HUES6 (cell line): ENCODE data around the gene NOXO1.

Experiments used
- H3K27ac ChIP-seq: 2 replicates; pipeline ENCODE4 v1.7.0; 2013; ENCODE audit warnings: low read depth, mild to moderate bottlenecking, low read length, inconsistent platforms
- H3K27me3 ChIP-seq: 2 replicates; pipeline ENCODE4 v1.6.1; 2013; ENCODE audit warnings: low read length; ENCODE audit not compliant: control insufficient read depth, insufficient read depth
- H3K36me3 ChIP-seq: 2 replicates; pipeline ENCODE4 v1.6.1; 2013; ENCODE audit warnings: low read length; ENCODE audit not compliant: control insufficient read depth, insufficient read depth
- H3K4me1 ChIP-seq: 2 replicates; pipeline ENCODE4 v1.6.1; 2013; ENCODE audit warnings: low read length; ENCODE audit not compliant: control insufficient read depth, insufficient read depth
- H3K4me3 ChIP-seq: 2 replicates; pipeline ENCODE4 v1.5.1; 2013; ENCODE audit warnings: low read depth, low read length
- H3K9ac ChIP-seq: one replicate; pipeline ENCODE4 v1.6.1; 2013; ENCODE audit warnings: mild to moderate bottlenecking, low read length
- H3K9me3 ChIP-seq: 2 replicates; pipeline ENCODE4 v1.6.1; 2013; ENCODE audit warnings: low read depth, low read length; ENCODE audit not compliant: control insufficient read depth, insufficient read depth

Gene NOXO1

DNA sequence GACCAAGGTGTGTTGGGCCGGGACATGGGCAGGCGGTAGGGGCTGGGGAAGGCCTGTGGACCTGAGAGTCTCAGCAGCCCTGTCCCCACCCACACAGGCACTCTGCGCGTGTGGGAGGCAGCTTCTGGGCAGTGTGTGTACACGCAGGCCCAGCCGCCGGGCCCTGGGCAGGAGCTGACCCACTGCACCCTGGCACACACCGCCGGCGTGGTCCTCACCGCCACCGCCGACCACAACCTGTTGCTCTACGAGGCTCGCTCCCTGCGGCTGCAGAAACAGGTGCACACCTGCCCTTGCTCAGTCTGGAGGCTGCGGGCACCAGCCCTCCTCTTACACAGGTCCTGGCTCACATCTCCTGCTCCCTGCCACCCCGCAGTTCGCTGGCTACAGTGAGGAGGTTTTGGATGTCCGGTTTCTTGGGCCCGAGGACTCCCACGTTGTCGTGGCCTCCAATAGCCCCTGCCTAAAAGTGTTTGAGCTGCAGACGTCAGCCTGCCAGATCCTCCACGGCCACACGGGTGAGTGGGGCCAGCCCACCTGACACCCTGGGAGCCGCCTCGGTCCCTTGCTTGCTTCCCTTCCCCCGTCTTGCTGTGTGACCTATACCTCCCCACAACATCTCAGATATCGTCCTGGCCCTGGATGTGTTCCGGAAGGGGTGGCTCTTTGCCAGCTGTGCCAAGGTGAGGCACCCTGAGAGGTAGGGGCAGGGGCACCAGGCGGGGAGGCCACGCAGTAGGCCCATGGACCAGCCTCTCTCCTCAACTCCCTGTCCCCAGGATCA lies 5.6 kb downstream of the NOXO1 start:
- Histone ChIP-seq H3K36me3 (peaks cover 43% of the 10 kb centered on the region), H3K9me3 (no peaks in the 10 kb centered on the region), H3K4me3 (no peak overlapping the region)

DNA sequence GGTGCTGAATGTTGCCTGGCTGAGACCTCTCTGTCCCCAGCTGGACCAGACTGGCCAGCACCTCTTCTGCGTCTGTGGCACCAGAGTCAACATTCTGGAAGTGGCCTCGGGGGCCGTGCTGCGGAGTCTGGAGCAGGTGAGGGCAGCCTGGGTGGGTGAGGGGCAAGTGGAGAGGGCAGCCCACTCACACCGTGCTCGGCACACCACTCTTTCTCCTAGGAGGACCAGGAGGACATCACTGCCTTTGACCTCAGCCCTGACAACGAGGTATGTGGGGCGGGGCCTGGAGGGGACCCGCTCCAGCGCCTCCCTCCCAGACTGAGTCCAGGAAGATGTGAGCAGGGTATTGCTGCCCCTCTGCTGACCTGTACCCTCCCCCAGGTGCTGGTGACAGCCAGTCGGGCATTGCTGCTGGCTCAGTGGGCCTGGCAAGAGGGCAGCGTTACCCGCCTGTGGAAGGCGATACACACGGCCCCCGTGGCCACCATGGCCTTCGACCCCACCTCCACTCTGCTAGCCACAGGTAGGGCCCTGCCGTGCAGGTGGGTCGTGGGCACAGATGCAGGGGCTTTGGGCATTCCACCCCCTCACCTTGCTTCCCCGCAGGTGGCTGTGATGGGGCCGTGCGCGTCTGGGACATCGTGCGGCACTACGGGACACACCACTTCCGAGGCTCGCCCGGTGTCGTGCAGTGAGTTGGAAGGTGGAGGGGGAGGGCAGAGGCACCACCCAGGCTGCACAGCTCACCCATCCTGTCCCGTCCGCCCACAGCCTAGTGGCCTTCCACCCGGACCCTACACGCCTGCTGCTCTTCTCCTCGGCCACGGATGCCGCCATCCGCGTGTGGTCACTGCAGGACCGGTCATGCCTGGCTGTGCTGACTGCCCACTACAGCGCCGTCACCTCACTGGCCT lies 6.9 kb downstream of the NOXO1 start:
- Histone ChIP-seq H3K4me1 (peaks cover 8% of the 10 kb centered on the region), H3K36me3 (peaks cover 43% of the 10 kb centered on the region), H3K27me3 (peaks cover 4% of the 10 kb centered on the region), H3K27ac (no peak overlapping the region), H3K9ac (no peak overlapping the region), H3K9me3 (no peaks in the 10 kb centered on the region), H3K4me3 (no peak overlapping the region)

More for the DNA sequence above, 5.6 kb downstream of the NOXO1 start:
- Histone ChIP-seq H3K27me3 (peaks cover 16% of the 10 kb centered on the region), H3K9ac (no peak overlapping the region), H3K4me1 (peaks cover 14% of the 10 kb centered on the region), H3K27ac (no peak overlapping the region)

DNA sequence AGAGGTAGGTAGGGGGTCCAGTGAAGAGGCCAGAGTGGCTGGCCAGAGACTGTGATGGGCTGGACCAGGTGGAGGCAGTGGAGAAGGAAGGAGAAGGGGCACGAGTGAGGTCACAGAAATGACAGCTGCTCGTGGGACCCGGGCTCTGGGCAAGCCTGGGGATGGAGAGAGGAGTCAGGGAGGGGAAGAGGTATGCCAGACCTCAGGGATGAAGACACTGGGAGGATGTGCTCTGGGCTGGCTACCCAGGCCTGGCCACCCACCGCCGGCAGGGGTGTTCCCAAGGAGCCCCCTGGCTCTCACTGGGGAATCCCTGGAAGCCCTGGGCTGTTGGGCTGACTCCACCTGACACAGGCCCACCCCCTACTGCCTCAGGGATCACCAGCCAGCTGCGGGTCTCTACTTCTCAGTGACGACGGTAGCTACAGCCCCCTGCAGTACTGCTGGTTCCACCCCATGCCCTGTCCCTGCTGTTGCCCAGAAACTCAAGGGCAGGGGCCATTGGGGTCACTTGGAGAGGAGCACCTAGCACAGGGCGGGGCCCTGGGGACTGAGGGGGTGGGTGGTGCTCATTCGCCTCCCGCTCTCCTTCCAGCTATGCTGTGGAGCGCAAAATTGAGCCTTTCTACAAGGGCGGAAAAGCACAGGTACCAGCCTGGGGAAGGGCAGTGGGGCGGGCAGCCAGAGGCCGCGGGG lies 7.7 kb downstream of the NOXO1 start:
- Histone ChIP-seq H3K4me3 (no peak overlapping the region), H3K36me3 (peaks cover 43% of the 10 kb centered on the region), H3K9ac (no peak overlapping the region), H3K27me3 (no peaks in the 10 kb centered on the region; the same call in 1 of the 2 replicates), H3K9me3 (no peaks in the 10 kb centered on the region), H3K4me1 (peaks cover 7% of the 10 kb centered on the region), H3K27ac (no peak overlapping the region)

DNA sequence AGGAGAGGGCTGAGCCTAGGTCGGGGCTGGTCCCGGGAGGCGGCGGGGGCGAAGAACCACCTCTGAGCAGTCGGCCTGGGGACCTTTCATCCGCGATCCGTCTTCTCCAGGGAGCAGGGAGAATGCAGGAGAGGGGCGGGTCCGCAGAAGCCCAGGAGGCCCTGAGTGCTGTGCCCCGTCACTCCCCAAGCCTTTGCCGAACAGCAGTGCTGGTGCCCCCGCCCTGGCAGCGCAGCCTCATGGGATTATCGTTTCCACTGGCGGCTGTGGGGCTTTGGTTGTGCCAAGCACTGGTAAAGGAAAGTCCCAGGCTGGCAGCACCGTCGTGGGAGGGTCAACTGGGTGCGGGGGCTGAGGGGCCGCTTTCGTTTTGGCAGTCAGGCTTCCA lies 8.8 kb downstream of the NOXO1 start:
- Histone ChIP-seq H3K27me3 (no peaks in the 10 kb centered on the region), H3K4me1 (peaks cover 6% of the 10 kb centered on the region; the same call in 1 of the 2 replicates), H3K9ac (peak overlapping the region; percentile 88), H3K27ac (peak overlapping the region; percentile 62; the same call in 1 of the 2 replicates), H3K9me3 (no peaks in the 10 kb centered on the region), H3K4me3 (peak overlapping the region; percentile 94), H3K36me3 (peaks cover 35% of the 10 kb centered on the region)

DNA sequence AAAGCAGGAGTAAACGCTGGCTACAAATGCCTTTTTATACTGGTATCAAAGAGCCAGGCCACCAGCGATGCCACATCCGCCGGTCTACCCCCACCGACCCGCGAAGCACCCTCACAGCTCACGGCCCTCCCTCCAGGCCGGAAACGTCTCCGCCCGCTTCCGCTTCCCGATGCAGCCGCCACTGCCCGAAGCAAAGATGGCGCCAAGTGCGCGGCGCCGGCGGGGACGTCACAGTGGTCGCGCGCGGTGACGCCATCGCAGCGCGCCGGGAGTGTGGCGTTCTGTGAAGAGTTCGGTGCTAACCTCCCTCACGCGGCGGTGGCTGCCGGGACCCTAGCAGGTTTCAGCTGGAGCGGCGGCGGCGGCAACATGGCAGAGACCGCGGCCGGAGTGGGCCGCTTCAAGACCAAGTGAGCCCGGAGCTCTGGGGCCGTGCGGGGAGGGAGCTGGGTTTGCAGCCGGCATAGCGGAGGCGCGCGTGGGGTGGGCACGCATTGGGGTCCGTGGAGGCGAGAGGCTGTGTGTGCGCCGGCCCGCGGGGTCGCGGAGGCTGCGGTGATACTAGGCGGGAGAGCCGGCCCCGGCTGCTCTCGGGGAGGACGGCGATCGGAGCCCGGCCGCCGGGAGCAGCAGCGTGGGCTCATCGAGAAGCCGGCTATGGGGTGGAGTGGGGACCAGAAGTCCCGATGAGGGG lies 9.3 kb downstream of the NOXO1 start, which contains the start of gene TBL3:
TSS of gene TBL3 (plus strand) at position 258 of the 694 bp plus-strand sequence. CDS start at position 370, 112 bp downstream.
- Histone ChIP-seq H3K4me3 (peak within 1 kb of the TSS; percentile 94), H3K27ac (peak within 1 kb of the TSS; percentile 62; the same call in 1 of the 2 replicates)

DNA sequence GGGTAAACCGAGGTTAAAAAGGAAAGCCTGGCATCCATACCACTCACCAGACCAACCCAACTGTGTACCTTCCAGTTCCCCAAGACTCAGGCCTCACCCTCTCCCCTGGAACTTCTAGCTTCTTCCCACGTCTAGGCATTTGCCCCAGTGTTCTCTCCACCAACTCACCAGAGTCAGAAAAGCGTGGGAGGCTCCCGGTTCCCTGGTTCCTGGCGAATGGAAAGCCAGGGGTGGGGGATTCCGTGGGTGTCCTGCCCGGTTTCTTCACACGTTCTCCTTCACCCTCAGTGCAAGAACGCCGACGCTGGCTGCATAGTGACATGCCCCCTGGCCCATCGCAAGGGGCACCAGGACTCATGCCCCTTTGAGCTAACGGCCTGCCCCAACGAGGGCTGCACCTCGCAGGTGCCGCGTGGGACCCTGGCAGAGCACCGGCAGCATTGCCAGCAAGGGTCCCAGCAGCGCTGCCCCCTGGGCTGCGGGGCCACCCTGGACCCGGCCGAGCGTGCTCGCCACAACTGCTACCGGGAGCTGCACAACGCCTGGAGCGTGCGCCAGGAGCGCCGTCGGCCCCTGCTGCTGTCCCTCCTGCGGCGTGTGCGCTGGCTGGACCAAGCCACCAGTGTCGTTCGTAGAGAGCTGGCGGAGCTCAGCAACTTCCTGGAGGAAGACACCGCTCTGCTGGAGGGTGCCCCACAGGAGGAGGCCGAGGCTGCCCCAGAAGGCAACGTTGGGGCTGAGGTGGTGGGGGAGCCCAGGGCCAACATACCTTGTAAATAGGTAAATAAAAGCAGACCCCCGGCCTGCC lies 12.9 kb downstream of the NOXO1 start:
- no peak overlapping the region for H3K27ac ChIP-seq
- H3K36me3 ChIP-seq = peaks cover 9% of the 10 kb centered on the region

More for the DNA sequence above, 9.3 kb downstream of the NOXO1 start, which contains the start of gene TBL3:
- H3K4me1 ChIP-seq = peaks cover 6% of the 10 kb centered on the region; the same call in 1 of the 2 replicates
- H3K36me3 ChIP-seq = peaks cover 31% of the 10 kb centered on the region
- peak within 1 kb of the TSS; percentile 88 for H3K9ac ChIP-seq
- no peaks in the 10 kb centered on the region for H3K27me3 ChIP-seq
- no peaks in the 10 kb centered on the region for H3K9me3 ChIP-seq

DNA sequence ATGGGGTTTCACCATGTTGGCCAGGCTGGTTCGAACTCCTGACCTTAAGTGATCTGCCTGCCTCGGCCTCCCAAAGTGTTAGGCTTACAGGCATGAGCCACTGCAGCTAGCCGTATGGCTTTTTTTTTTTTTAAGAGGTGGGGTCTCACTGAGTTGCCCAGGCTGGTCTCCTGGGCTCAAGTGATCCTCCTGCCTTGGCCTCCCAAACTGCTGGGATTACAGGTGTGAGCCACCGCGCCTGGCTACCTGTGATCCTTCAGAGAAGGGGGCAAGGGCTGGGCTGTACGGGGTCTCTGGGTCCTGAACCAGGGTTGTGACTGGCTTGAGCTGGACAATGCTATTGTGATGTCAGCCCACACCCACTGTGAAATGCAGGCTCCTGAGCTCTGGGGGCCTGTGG lies 14.8 kb downstream of the NOXO1 start, which contains the start of gene RNF151:
TSS of gene RNF151 (plus strand) at position 397 of the 400 bp plus-strand sequence. CDS start 26 bp downstream, outside the sequence.
- Histone ChIP-seq H3K4me3 (peak within 1 kb of the TSS; percentile 98), H3K9ac (peak within 1 kb of the TSS; percentile 97), H3K4me1 (peaks cover 10% of the 10 kb centered on the region), H3K27me3 (no peaks in the 10 kb centered on the region), H3K36me3 (peaks cover 27% of the 10 kb centered on the region), H3K27ac (no peak within 1 kb of the TSS), H3K9me3 (no peaks in the 10 kb centered on the region)

More for the DNA sequence above, 12.9 kb downstream of the NOXO1 start:
- Histone ChIP-seq H3K9me3 (no peaks in the 10 kb centered on the region), H3K4me3 (no peak overlapping the region), H3K9ac (no peak overlapping the region), H3K27me3 (no peaks in the 10 kb centered on the region), H3K4me1 (peaks cover 11% of the 10 kb centered on the region)

DNA sequence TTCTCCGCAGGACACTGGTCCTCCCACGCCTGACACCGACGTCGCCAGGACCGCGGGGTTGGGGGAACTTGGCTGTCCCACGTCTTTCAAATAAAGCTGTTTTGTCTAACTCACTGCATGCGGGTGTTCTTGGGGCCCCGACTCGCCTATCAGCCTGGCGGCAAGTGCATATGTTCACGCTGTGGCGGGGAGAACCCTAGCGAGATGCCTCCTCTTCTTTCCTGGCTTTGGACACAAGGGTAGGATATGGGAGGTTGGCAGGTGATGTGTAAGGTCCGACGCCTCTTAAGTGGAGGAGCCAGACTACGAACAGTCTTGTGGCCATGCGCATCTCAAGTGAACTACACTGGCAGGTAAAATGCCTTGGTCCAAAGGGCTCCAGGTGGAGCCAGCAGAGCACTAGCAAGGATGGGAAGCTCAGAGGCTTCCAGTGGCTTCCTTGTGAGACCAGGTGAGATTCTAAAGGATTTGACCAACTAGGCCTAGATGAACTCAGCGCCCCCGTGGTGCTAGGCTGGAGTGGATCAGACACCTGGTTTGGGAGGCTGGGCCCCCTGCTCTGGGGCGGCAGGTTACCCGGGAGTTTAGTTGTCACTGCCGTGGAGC lies 15.8 kb downstream of the NOXO1 start:
- Histone ChIP-seq H3K36me3 (peaks cover 32% of the 10 kb centered on the region), H3K4me3 (peak overlapping the region; percentile 98), H3K27me3 (no peaks in the 10 kb centered on the region), H3K27ac (peak overlapping the region; percentile 98; the same call in 1 of the 2 replicates), H3K9me3 (no peaks in the 10 kb centered on the region), H3K4me1 (peaks cover 11% of the 10 kb centered on the region), H3K9ac (peak overlapping the region; percentile 97)
